SK-N-SH treated with all-trans-retinoic acid at 6 μM for 48 hours (cell line): ENCODE results near the gene PTPRH.

Experiments
- ATAC-seq: fragments of 200-7000 bp; cut with Tn5 transposase; 3 replicates; pipeline ENCODE4 v1.9.1; 2020; ENCODE audit warnings: mild to moderate bottlenecking, moderate library complexity
- ARNTL ChIP-seq: fragments of 450-650 bp; formaldehyde crosslinking; IDR thresholded peaks from 2 replicates; pipeline ENCODE4 v1.5.0; 2020; ENCODE audit warnings: low read depth, mild to moderate bottlenecking, moderate library complexity, borderline replicate concordance
- BACH2 ChIP-seq: fragments of 250-450 bp; sonication (Bioruptor Pico); IDR thresholded peaks from 2 replicates; pipeline ENCODE4 v1.9.0; 2021; ENCODE audit warnings: mild to moderate bottlenecking, borderline replicate concordance
- CSDC2 ChIP-seq: fragments of 250-450 bp; sonication (Bioruptor Pico); IDR thresholded peaks from 2 replicates; pipeline ENCODE4 v1.5.0; 2020; ENCODE audit warnings: mild to moderate bottlenecking, moderate library complexity
- ESRRG ChIP-seq: fragments of 250-450 bp; sonication (Bioruptor Pico); IDR thresholded peaks from 2 replicates; pipeline ENCODE4 v1.6.1; 2021; ENCODE audit warnings: mild to moderate bottlenecking
- GLIS3 ChIP-seq: fragments of 250-450 bp; sonication (Bioruptor Pico); IDR thresholded peaks from 2 replicates; pipeline ENCODE4 v1.5.0; 2020; ENCODE audit warnings: mild to moderate bottlenecking, moderate library complexity
- ISL1 ChIP-seq: fragments of 250-450 bp; sonication (Bioruptor Pico); IDR thresholded peaks from 2 replicates; pipeline ENCODE4 v2.1.2; 2022; ENCODE audit warnings: mild to moderate bottlenecking, moderate library complexity
- PPARA ChIP-seq: fragments of 250-450 bp; sonication (Bioruptor Pico); IDR thresholded peaks from 2 replicates; pipeline ENCODE4 v1.5.0; 2020; ENCODE audit warnings: mild to moderate bottlenecking, borderline replicate concordance
- RARB ChIP-seq: fragments of 250-450 bp; sonication (Bioruptor Pico); IDR thresholded peaks from 2 replicates; pipeline ENCODE4 v1.8.0; 2021; ENCODE audit warnings: mild to moderate bottlenecking, moderate library complexity
- SNAI2 ChIP-seq: fragments of 250-450 bp; sonication (Bioruptor Pico); IDR thresholded peaks from 2 replicates; pipeline ENCODE4 v1.5.0; 2020; ENCODE audit warnings: mild to moderate bottlenecking, moderate library complexity
- TCF4 ChIP-seq: fragments of 250-450 bp; sonication (Bioruptor Pico); IDR thresholded peaks from 2 replicates; pipeline ENCODE4 v1.8.0; 2021; ENCODE audit warnings: mild to moderate bottlenecking, moderate library complexity, borderline replicate concordance
- TOX ChIP-seq: fragments of 250-450 bp; sonication (Bioruptor Pico); IDR thresholded peaks from 2 replicates; pipeline ENCODE4 v1.8.0; 2021; ENCODE audit warnings: mild to moderate bottlenecking, moderate library complexity, borderline replicate concordance
- ZC3H10 ChIP-seq: fragments of 250-450 bp; sonication (Bioruptor Pico); IDR thresholded peaks from 2 replicates; pipeline ENCODE4 v1.5.1; 2021; ENCODE audit warnings: mild to moderate bottlenecking, moderate library complexity
- ZFP3 ChIP-seq: fragments of 250-450 bp; sonication (Bioruptor Pico); IDR thresholded peaks from 2 replicates; pipeline ENCODE4 v1.5.0; 2020; ENCODE audit warnings: mild to moderate bottlenecking, moderate library complexity
- ZFP30 ChIP-seq: fragments of 450-650 bp; formaldehyde crosslinking; IDR thresholded peaks from 2 replicates; pipeline ENCODE4 v1.5.0; 2022; ENCODE audit warnings: mild to moderate bottlenecking, moderate library complexity
- ZNF70 ChIP-seq: fragments of 450-650 bp; formaldehyde crosslinking; IDR thresholded peaks from 2 replicates; pipeline ENCODE4 v1.5.0; 2020; ENCODE audit warnings: mild to moderate bottlenecking, moderate library complexity
- ZNF8 ChIP-seq: fragments of 450-650 bp; formaldehyde crosslinking; IDR thresholded peaks from 2 replicates; pipeline ENCODE4 v1.5.0; 2020; ENCODE audit warnings: mild to moderate bottlenecking, moderate library complexity
- TF ChIP-seq, protein P1 (sequence below): fragments of 250-450 bp; sonication (Bioruptor Pico); IDR thresholded peaks from 2 replicates; pipeline ENCODE4 v1.8.0; 2020; ENCODE audit warnings: mild to moderate bottlenecking, moderate library complexity, borderline replicate concordance
- TF ChIP-seq, protein P2 (sequence below): fragments of 250-450 bp; sonication (Bioruptor Pico); IDR thresholded peaks from 2 replicates; pipeline ENCODE4 v1.5.0; 2020; ENCODE audit warnings: mild to moderate bottlenecking, moderate library complexity
- TF ChIP-seq, protein P3 (sequence below): fragments of 250-450 bp; sonication (Bioruptor Pico); IDR thresholded peaks from 2 replicates; pipeline ENCODE4 v1.5.1; 2020; ENCODE audit warnings: low read depth, mild to moderate bottlenecking, moderate library complexity
- TF ChIP-seq, protein P4 (sequence below): fragments of 250-450 bp; sonication (Bioruptor Pico); IDR thresholded peaks from 2 replicates; pipeline ENCODE4 v1.5.1; 2021; ENCODE audit warnings: mild to moderate bottlenecking, moderate library complexity

PTPRH gene

DNA sequence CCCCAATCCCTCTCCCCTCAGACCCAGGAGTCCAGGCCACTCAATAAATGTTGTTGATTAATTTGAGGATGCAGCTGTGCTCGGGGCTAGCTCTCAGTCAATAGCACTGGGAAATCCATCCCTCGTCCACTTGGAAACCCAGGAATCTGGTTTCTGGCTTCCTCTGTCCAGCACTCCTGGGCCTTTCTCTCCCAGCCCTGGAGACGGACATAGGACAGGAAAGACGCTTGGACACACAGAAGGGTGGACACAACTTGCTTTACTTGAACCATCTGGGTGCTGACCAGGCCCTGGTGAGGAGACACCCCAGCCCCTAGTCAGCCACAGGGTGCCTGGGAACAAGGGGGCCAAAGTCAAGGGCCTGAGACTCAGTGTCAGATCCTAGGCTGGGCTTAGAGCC is 50.9 kb downstream of the PTPRH start:
- ATAC-seq: no peak

DNA sequence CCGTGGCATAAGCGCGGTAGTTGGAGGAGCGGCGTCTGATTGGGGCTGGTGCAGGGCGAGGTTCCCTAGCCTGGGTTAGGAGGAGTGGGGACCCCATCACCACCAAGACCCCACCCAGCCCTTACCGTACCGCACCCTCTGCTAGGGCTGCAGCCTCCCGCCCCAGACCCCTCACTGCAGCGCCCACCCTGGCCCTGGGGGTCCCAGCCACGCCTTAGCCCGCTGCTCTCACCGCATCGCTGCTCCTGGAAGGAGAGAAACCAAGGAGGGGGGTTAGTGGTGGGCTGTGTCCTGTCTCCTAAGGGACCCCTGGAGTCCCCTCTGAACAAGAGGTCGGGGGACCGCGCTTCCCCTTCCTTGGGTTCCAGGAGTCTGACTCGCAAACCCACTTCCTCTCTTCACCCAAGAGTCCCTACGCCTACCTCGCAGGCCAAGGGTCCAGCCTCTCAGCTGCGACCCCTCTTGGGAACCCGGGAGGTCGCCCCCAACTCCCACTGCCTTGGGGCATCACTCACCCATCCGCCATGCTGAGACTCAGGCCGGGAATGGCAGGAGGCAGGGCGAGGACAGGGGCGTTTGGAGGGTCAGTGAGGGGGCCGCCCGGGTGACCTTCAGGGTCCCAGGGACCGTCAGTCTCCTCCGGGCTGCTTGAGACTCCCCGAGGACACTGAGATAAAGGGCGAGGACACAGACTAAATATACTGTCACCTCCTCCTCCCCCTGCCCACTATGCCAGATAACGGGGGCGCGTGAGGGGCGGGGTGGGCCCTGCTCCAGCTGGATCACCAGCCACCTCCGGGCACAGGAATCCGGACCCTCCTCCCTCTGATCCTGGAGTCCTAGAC is 52.0 kb downstream of the PTPRH start, which contains the start of gene TNNI3:
Gene TNNI3, minus strand, starts transcription at position 669 of the 845 bp plus-strand sequence. Its CDS starts 143 bp downstream, at position 526.
- ATAC-seq: no peak
- TF ChIP-seq PPARA (CRISPR knock-in tag) (no peak), ESRRG (no peak), TOX (CRISPR knock-in tag) (no peak), BACH2 (CRISPR knock-in tag) (no peak), ARNTL (CRISPR knock-in tag) (no peak), GLIS3 (CRISPR knock-in tag) (no peak), ZFP30 (no peak), CSDC2 (CRISPR knock-in tag) (no peak), ZC3H10 (CRISPR knock-in tag) (no peak), SNAI2 (CRISPR knock-in tag) (no peak), ZNF8 (no peak)
- TF ChIP-seq, protein P1, sequence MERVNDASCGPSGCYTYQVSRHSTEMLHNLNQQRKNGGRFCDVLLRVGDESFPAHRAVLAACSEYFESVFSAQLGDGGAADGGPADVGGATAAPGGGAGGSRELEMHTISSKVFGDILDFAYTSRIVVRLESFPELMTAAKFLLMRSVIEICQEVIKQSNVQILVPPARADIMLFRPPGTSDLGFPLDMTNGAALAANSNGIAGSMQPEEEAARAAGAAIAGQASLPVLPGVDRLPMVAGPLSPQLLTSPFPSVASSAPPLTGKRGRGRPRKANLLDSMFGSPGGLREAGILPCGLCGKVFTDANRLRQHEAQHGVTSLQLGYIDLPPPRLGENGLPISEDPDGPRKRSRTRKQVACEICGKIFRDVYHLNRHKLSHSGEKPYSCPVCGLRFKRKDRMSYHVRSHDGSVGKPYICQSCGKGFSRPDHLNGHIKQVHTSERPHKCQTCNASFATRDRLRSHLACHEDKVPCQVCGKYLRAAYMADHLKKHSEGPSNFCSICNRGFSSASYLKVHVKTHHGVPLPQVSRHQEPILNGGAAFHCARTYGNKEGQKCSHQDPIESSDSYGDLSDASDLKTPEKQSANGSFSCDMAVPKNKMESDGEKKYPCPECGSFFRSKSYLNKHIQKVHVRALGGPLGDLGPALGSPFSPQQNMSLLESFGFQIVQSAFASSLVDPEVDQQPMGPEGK: no peak
- TF ChIP-seq, protein P2, sequence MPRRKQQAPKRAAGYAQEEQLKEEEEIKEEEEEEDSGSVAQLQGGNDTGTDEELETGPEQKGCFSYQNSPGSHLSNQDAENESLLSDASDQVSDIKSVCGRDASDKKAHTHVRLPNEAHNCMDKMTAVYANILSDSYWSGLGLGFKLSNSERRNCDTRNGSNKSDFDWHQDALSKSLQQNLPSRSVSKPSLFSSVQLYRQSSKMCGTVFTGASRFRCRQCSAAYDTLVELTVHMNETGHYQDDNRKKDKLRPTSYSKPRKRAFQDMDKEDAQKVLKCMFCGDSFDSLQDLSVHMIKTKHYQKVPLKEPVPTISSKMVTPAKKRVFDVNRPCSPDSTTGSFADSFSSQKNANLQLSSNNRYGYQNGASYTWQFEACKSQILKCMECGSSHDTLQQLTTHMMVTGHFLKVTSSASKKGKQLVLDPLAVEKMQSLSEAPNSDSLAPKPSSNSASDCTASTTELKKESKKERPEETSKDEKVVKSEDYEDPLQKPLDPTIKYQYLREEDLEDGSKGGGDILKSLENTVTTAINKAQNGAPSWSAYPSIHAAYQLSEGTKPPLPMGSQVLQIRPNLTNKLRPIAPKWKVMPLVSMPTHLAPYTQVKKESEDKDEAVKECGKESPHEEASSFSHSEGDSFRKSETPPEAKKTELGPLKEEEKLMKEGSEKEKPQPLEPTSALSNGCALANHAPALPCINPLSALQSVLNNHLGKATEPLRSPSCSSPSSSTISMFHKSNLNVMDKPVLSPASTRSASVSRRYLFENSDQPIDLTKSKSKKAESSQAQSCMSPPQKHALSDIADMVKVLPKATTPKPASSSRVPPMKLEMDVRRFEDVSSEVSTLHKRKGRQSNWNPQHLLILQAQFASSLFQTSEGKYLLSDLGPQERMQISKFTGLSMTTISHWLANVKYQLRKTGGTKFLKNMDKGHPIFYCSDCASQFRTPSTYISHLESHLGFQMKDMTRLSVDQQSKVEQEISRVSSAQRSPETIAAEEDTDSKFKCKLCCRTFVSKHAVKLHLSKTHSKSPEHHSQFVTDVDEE (CRISPR knock-in tag): no peak

More for the DNA sequence above, 50.9 kb downstream of the PTPRH start:
- TF ChIP-seq SNAI2 (CRISPR knock-in tag) (no peak), RARB (no peak), GLIS3 (CRISPR knock-in tag) (no peak), ZFP3 (CRISPR knock-in tag) (no peak), ARNTL (CRISPR knock-in tag) (no peak), ZNF70 (CRISPR knock-in tag) (no peak), ESRRG (no peak), PPARA (CRISPR knock-in tag) (no peak), TCF4 (no peak), ZNF8 (no peak), CSDC2 (CRISPR knock-in tag) (no peak), TOX (CRISPR knock-in tag) (no peak), ZC3H10 (CRISPR knock-in tag) (no peak), ISL1 (no peak), ZFP30 (no peak)
- TF ChIP-seq, protein P3, sequence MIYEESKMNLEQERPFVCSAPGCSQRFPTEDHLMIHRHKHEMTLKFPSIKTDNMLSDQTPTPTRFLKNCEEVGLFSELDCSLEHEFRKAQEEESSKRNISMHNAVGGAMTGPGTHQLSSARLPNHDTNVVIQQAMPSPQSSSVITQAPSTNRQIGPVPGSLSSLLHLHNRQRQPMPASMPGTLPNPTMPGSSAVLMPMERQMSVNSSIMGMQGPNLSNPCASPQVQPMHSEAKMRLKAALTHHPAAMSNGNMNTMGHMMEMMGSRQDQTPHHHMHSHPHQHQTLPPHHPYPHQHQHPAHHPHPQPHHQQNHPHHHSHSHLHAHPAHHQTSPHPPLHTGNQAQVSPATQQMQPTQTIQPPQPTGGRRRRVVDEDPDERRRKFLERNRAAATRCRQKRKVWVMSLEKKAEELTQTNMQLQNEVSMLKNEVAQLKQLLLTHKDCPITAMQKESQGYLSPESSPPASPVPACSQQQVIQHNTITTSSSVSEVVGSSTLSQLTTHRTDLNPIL: no peak
- TF ChIP-seq, protein P1: no peak
- TF ChIP-seq, protein P4, sequence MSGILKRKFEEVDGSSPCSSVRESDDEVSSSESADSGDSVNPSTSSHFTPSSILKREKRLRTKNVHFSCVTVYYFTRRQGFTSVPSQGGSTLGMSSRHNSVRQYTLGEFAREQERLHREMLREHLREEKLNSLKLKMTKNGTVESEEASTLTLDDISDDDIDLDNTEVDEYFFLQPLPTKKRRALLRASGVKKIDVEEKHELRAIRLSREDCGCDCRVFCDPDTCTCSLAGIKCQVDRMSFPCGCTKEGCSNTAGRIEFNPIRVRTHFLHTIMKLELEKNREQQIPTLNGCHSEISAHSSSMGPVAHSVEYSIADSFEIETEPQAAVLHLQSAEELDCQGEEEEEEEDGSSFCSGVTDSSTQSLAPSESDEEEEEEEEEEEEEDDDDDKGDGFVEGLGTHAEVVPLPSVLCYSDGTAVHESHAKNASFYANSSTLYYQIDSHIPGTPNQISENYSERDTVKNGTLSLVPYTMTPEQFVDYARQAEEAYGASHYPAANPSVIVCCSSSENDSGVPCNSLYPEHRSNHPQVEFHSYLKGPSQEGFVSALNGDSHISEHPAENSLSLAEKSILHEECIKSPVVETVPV (CRISPR knock-in tag): no peak
- TF ChIP-seq, all 23 proteins: peak for 0
